Sigmoid colon (tissue), 4 donors: ENCODE data around the gene PARP2.

Experiments
- CTCF ChIP-seq, 4 experiments: fragments of 450-650 bp in 3 of 4; fragments of 200-600 bp in 1 of 4; IDR thresholded peaks; one replicate each; pipeline ENCODE4 v1.5.1; 2016 to 2019; ENCODE audit warnings: antibody characterized with exemption in 4 of 4, mild to moderate bottlenecking in 3 of 4, moderate library complexity in 2 of 4
- POLR2AphosphoS5 ChIP-seq, 4 donors: sonication (generic); formaldehyde crosslinking; IDR thresholded peaks; one replicate each; pipeline ENCODE4 v1.6.1; 2017; ENCODE audit warnings: antibody characterized with exemption in 4 of 4

- no peak for TF ChIP-seq CTCF (IDR thresholded peaks at IDR 0.05)
- TF ChIP-seq POLR2AphosphoS5 (IDR thresholded peaks at IDR 0.05): no peak
These were observed 14.7 kb upstream of the PARP2 start for GRCh38 chr14:20328705-20329104.
